ENCODE results near the gene CCDC149. TPM values are rescaled to one million over a fixed set of nuclear protein-coding genes. Genes with fewer than 3 reads are reported as not detected.

The CCDC149 gene
- total RNA-seq, 1 donor from 2014 or later: 0.14 TPM

DNA sequence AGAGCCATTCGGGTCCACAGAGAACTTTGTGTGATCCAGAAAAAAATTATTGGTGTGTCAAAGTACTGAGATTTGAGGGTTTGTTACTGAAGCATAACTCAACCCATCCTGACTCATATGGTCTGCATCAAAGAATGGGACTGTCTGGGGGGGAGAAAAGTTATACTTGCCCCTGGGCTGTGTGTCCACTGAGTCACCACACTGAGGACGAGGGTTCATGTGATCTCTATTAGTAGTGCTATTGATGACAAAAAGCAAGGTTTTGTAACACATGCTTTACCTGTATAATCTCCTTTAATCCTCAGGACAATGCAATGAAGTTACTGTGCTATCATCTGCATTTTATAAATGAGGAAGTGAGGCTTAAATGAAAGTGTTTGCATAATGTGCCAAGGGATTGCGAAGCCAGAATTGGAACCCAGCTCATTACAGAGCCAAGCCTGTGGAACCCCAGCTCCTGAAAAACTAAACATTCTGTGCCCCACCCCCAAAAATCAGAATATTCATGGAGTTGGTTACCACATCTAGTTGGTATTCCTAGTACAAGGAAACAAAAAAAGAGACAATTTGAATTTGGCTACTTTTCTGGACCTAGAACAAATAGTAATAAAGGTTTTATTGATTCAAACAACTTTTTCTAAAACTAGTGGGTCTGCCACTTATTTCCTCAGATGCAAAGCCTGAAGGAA lies 31.2 kb downstream of the CCDC149 start:
- intact Hi-C loops (cut with micrococcal nuclease): no loop called here

DNA sequence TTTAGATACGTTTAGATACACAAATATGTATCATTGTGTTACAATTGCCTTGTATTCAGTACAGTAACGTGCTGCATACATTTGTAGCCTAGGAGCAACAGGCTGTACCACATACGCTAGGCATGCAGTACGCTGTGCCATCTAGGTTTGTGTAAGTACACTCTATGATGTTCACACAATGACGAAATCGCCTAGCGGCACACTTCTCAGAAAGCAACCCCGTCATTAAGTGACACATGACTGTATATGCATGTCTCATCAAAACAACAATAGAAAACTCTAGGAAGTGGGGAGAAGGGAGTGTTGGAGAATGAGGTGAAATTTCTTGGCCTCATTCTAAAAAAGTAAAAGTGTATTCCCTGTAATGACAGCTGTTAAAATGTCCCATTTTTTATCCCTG lies 32.7 kb downstream of the CCDC149 start:
- intact Hi-C loops (cut with micrococcal nuclease): no loop called here

DNA sequence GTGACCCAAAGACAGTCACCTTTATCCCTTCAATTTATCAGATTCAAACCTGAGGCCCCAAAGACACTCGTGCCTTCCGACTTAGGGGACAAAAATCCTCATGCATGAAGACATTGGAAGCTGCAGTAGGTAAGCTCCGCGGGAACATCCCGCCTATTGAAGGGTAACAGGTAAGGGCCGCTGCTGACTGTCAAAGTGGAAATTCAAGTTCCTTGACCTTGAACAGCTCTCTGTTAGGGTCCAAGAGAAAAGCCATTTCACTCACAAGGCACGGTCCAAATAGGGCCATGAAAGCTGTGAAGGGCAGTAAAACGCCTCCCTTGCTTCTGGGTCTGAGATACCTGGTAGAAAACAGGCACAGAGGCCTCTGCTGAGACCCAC lies 34.2 kb downstream of the CCDC149 start:
- intact Hi-C loops (cut with micrococcal nuclease): no loop called here

DNA sequence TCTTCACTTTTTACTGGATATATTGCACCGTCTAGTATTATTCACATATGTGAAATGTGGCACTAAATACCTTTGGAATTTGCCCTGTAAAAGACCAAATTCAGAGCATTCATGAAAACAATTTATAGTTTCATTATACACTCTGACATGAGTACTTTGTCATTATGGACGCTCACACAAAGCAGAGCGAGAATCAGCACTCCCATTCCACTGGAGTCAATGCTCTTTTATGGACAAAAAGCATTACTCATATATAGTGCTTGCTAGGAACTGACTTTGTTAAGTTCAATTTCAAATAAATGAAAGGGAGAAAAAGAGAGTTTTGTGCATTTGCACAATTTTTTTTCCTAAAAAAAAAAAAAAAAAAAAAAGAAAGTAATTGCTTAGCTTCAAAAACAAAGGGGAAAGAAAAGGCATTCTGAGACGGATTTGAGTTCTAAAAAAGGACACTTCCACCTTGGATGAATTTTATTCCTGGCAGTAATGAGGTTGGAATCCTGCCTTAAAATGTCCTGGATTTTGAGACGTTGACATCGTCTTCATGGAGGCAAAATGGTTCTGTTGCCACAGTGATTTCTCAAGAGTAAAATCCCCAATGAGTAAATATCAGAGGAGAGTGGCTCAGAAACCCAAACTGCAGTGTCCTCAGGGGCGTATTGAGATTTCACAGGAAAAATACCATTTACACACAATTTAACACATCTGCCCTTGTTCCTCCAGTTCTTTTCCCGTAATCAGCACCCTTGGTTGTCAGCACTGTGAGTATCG lies 34.8 kb downstream of the CCDC149 start:
- intact Hi-C loops (cut with micrococcal nuclease): no loop called here

DNA sequence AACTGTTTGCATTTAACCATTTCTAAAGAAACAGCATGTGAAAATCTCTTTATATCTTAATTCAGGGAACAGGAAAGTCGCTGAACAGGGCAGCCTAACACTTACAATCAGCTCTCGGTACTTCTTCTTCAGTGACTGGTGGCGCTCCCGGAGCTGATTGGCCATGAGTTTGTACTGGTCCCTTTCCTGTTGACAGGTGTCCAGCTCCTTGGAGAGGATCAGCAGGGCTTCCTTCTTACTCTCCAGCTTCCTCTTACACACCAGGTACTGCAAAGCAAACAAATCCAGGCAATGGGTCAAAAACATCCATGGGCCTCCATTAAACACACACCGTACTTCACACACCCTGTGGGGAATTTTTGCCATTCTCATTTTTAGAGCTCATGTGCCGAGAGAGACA lies 36.4 kb downstream of the CCDC149 start:
- intact Hi-C loops (cut with micrococcal nuclease): no loop called here

DNA sequence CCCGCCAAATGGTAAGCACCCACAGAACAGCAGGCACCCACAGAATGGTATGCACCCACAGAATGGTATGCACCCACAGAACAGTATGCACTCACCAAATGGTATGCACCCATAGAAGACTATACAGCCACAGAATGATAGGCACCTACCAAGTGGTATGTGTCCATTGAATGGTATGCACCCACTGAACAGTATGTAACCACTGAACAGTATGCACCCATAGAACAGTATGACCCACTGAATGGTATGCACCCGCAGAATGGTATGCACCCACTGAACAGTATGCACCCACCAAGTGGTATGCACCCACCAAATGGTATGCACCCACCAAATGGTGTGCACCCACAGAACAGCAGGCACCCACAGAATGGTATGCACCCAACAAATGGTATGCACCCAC lies 40.1 kb downstream of the CCDC149 start:
- intact Hi-C loops (cut with micrococcal nuclease): no loop called here

DNA sequence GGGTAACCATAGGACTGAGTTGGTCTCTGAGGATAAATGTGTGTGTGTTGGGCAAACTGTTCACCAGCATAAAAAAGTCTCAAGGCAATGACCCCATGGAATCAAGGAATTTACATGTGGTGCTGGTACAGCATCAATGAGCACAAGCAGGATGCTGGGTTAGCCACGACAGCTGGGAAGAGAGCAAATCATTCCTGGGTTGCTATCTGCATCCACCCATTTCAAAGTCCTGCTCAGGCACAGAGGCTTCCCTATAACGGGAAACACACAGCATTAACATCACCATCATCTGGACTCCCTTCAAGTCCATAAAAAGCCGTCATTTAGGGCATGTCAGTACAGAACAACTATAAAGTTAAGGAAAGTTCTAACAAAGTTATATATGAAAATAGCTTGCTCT lies 41.6 kb downstream of the CCDC149 start:
- intact Hi-C loops (cut with micrococcal nuclease): no loop called here

DNA sequence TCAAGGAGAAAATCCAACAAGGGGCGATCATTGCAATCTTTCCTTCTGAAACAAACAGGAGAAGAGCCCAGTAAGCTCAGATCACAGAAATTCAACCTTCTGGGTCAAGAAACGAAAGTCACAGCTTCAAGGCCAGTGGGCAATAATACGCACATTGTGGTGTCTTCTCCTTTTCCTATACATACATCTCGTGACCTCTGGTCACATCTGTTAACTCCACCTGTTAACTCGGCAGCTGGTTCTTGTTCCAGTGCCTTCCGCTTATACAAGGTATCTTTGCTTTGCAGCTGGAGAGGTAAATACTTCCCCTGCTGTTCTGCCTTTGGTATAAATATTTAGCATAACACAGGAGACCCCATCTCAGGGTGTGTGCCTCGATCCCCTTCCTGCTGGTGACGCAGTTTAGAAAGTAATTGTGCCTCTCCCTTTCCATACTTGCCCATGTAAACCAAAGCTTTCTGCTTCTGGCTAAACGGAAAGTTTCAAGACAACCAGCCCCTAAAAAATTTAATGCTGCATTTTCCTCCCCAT lies 45.0 kb downstream of the CCDC149 start:
- intact Hi-C loops (cut with micrococcal nuclease): no loop called here

DNA sequence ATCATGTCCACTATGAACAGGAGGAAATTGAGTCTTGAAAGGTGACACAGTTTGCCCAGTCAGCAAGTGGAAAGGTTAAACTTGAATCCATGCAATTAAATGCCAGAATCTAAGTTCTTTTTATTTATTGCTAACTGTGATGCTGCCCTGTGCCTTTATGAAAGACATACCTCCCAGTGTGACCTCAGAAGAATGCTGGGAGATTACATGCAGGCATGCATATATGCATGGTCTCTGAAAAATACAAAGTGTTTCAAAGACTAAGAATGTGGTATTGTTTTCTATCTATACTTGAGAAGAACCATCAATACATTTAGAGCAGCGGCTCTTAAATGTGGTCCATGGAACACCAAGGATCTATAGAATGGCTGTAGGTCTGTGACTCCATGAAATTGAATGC lies 45.6 kb downstream of the CCDC149 start:
- intact Hi-C loops (cut with micrococcal nuclease): no loop called here

DNA sequence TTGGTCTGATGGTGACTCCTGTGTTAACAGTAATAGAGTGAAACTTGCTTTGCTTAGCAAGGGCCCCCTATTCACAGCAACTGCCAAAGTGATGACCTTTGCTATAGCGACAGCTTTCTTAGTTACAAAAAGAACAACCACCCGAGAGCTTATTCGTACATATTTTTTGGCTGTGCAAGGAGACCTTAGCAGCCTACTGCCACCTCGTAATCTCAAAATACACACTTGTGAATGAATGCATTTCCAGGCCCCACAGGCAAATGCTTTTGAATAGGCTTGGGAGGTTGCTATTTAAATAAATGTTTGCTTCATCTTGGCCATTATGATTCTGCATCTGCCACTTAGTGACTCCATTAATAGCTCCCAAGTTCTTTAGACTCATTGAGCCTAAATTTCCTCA lies 47.4 kb downstream of the CCDC149 start:
- intact Hi-C loops (cut with micrococcal nuclease): no loop called here

DNA sequence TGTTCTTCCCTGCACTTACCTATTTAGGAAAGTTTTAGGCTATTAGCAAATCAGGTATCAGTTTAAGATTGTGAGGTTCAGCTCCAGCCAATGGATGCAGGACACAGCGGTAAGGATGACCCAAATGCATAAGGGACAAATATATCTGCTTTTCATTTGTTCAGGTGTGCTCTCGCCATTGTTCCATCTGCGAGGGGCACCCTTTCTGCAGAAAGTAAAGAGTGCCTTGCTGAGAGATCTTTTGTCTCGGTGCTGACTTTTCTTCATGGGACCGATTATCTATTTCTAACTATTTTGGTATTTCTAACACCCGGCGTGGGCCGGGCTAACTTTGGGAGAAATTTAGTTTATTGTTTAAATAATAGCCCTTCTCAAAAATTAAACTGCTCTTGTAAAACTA lies 49.0 kb downstream of the CCDC149 start:
- intact Hi-C loops (cut with micrococcal nuclease): no loop called here

DNA sequence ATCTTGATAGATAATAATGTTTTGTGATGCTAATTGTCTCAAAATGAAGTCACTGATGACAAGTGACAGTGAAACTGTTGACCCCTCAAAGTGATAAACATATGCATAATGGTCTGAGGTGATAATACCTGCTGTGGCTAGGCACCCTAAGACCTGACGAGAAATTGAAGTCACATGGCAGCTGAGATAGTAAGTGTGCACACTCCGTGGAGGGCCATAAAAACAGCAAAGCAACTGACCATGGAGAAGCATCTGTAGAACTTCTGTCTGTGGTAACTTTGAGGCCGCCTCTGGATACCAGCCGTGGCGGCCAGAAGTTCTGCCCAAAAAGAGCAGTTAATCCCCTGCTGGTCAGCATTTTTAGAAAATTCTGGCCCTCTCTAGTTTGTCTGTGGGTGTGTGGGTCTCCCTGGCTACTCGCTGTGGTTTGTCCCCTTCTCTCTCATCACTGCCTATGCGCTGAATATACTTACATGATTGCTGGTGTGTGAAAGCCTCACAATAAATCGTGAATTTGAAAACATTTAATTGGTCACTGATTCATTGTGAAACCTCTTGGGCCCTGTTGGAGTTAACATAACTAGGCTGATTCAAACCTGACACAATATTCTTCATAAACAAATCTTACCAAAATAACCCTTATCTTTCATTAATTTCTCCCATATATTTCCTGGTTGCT lies 50.6 kb downstream of the CCDC149 start:
- intact Hi-C loops (cut with micrococcal nuclease): no loop called here

DNA sequence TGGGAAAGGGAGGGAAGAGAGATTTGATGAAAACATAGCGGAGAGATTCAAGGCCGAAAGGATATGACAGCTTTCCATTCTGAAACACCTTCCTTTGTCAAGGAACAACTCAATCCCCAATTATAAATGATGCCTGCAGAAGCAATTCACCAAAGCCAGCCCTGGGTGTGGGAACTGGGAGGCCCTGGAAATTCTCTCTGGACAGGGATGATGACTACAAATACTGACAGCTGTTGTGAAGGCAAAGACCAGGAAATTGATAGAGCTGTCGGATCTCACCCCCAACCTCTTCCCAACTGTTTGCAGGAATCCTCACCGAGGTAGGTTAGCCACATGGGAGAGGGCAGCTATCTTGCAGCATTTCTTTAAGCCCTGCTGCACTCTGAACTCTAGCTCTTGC lies 54.3 kb downstream of the CCDC149 start:
- intact Hi-C loops (cut with micrococcal nuclease): no loop called here

DNA sequence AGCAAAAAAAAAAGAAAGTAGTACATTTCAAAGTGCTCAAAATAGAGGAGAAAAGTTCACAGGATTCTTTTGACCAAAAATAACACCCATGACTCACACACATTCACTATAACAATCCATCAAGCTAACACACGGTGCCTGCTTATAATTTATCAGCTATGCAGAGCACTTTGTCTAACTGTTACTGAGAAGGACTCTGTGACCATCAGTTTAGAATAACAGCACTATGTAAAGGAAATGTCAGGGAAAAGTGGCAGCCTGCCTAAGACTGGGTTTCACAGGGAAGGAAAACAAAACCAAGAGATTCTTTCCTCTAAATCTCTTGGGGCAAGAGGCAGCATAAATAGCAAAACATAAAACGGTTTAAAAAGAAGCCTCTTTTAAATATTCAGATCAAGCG lies 54.8 kb downstream of the CCDC149 start:
- intact Hi-C loops (cut with micrococcal nuclease): no loop called here

DNA sequence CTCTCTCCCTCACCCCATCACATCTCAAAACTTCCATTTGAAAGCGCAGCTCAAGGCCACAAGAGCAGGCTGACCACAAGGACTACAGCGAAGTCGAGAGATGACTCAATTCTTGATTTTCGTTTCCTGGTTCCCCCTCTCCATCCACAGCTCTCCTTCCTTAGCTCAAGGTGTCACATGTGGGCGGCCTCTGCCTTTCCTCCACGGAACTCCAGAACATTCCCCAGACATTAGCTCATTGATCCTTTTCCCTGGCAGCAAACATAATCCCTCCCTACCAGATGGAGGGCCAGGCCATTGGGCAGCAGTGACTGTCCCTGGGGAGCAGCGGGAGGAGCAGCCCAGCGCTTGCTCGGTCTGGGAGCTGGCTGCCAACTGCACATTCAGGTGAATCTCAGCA lies 56.3 kb downstream of the CCDC149 start:
- intact Hi-C loops (cut with micrococcal nuclease): no loop called here

DNA sequence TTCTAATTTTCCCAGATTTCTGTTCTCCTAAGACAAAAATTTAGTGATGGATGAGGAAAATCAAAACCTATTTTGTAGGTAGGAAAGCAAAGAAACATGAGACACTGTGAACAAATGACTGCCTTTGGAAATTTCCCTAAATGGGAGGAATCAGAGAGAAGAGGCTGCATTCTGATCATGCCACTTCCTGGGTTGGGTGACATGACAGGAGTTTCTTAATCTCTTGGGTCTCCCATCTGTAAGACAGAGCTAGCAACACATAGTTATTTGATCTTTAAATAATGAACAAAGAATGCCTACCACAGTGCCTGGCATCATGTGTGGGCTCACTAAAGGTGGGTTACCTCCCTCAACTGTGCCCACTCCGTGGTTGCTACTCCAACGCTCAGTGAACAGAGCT lies 57.1 kb downstream of the CCDC149 start:
- intact Hi-C loops (cut with micrococcal nuclease): no loop called here

DNA sequence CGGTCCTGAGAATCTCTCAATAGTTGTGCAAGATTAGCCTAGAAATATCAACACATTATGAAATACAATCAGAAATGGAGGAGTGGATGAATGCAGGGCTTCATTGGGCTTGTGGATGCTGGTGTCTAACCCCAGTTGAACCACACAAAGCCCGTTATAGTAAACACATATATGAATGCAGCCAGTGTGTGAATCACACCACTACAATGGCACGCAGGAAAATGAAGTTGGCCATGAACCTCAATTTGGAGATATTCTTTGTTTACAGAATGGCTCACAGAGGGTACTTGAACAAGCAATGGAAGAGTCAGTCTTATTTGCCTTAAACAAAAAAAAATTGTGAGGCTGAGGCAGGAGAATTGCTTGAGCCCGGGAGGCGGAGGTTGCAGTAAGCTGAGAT lies 59.7 kb downstream of the CCDC149 start:
- intact Hi-C loops (cut with micrococcal nuclease): no loop called here

DNA sequence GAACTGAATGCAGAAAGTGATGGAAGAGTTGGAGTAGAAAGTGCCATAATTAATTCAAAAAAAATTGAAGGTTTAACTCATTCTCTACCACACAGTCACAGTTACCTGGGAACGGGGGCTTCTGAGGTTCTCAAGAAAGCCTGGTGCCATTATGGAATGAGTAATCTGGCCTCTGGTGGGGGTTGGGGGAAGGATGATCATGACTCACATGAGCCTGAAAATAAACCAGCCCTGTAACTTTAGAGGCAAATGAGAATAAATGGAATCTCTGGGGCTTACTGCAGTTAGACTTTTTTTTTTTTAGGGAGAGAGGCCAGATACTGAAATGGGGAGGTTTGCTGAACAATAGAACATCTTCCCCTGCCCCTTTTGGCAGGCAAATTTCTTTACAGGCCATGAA lies 62.2 kb downstream of the CCDC149 start:
- intact Hi-C loops (cut with micrococcal nuclease): no loop called here

DNA sequence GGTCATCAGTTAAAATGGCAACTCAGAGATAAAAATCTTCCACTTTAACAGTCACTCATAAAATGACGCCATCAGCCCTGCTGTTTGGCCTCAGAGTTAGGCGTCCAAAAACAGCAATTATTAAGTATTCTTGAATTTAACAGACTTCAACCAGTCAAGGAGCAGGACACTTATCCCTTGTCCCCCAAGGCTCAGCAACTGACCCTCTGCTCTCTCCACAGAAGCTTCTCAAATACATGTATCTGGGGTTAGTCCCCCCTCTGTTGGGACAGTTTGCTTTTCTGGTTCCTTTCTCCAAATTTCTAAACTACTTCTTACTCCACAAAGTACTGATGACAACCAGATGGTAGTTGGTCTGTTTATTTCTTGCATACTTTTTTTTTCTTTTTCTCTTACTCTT lies 63.1 kb downstream of the CCDC149 start:
- intact Hi-C loops (cut with micrococcal nuclease): no loop called here

DNA sequence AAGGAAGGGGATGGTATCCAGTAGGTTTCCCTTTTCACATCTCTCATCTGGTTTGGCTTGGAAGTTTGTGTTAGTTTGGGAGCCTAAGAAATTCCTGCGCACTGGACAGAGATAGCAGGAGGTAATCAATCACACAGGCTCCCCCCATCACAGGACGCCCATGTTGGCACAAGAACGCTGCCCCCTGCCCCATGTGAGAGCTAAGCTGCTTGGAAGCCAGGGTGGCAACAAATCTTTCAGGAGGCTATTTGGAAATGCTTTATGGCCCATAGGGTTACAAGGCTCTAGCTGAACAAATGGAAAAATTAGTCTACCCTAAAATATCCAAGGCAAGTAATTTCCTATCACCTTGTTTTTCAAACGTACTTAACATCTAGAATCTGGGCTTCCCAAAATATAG lies 63.5 kb downstream of the CCDC149 start:
- intact Hi-C loops (cut with micrococcal nuclease): no loop called here

DNA sequence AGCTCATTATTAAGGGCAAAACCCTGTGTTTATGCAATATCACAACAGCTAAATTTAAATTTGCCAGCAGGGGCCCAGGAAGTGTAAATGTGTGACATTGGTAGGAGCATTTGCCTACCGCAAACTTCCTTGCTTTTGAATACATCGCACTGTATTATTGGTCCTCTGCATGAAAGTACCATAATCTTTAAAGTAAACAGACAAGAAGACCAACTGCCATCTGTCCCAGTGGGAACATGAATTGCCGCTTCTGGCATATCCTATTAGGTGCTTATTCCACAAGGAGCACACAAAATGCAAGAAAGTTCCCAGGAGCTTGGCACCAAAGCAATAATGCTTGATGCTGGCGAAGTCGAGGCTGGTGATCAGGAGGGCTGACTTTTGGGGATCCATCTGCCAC lies 66.1 kb downstream of the CCDC149 start:
- intact Hi-C loops (cut with micrococcal nuclease): no loop called here

DNA sequence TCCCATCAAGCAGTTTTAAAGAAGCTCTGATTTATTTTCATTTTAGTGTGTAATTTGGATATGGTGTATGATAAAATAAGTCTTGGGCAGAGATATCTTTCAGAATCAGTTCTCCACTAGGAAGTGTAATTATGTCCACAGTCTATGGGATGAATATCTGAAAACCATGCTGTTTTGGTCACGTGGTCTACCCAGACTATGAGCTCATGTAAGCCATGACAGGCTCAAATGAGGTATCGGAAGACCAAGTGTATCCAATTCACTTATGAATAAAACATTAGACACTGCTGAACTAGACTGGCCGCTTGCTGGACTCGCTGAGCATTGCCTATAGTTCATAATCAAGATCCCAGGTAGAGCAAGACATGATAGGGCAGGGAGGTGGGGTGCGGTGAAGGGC lies 66.9 kb downstream of the CCDC149 start:
- intact Hi-C loops (cut with micrococcal nuclease): no loop called here
